ENCODE measurements around the gene FNDC5. TPM values are rescaled to one million over a fixed set of nuclear protein-coding genes. Genes with fewer than 3 reads are reported as not detected.

FNDC5 gene
- total RNA-seq, 2 donors from 2014 or later: 6.2 to 18.8 TPM

GRCh38 chr1:32867671-32868070, 3.0 kb downstream of the FNDC5 start:
- ATAC-seq (ENCODE audit: insufficient number of reproducible peaks, low FRiP score, low read depth): no peak
- Histone ChIP-seq H3K4me3 (no peak overlapping the region), H3K27ac (peak overlapping the region in 1 of 2 donors; percentile 59), H3K9me3 (no peaks in the 10 kb centered on the region), H3K27me3 (replicated peaks; ENCODE audit: insufficient read depth) (no peaks in the 10 kb centered on the region), H3K36me3 (no peaks in the 10 kb centered on the region), H3K4me1 (ENCODE audit: control insufficient read depth in 1 of 2, low read depth in 2 of 2) (peaks cover 30 to 80% of the 10 kb centered on the region in 2 donors)
- TF ChIP-seq CTCF (IDR thresholded peaks at IDR 0.05): no peak
- no peak for DNase-seq (ENCODE audit: low spot score)

- ATAC-seq (ENCODE audit: insufficient number of reproducible peaks, low FRiP score, low read depth): no peak
- no peak for TF ChIP-seq CTCF (IDR thresholded peaks at IDR 0.05)
- no peaks in the 10 kb centered on the region for H3K36me3 ChIP-seq
- peaks cover 32 to 85% of the 10 kb centered on the region in 2 donors for H3K4me1 ChIP-seq (ENCODE audit: control insufficient read depth in 1 of 2, low read depth in 2 of 2)
- DNase-seq (ENCODE audit: low spot score): no peak
- no peak overlapping the region for H3K4me3 ChIP-seq
- peak overlapping the region; percentile 59 to 72 for H3K27ac ChIP-seq
- no peaks in the 10 kb centered on the region for H3K27me3 ChIP-seq (replicated peaks; ENCODE audit: insufficient read depth)
- H3K9me3 ChIP-seq: no peaks in the 10 kb centered on the region
Observed at GRCh38 chr1:32867151-32867550, 3.6 kb downstream of the FNDC5 start.

- Histone ChIP-seq H3K9me3 (no peaks in the 10 kb centered on the region), H3K27me3 (replicated peaks; ENCODE audit: insufficient read depth) (no peaks in the 10 kb centered on the region), H3K4me3 (peak overlapping the region; percentile 27), H3K27ac (peak overlapping the region; percentile 72 to 89), H3K36me3 (no peaks in the 10 kb centered on the region), H3K4me1 (ENCODE audit: control insufficient read depth in 1 of 2, low read depth in 2 of 2) (peaks cover 43 to 86% of the 10 kb centered on the region in 2 donors)
- peak; percentile 13 for TF ChIP-seq CTCF (IDR thresholded peaks at IDR 0.05)
- DNase-seq (ENCODE audit: low spot score): no peak
- no peak for ATAC-seq (ENCODE audit: insufficient number of reproducible peaks, low FRiP score, low read depth)
Observed at GRCh38 chr1:32865639-32866405, 4.9 kb downstream of the FNDC5 start.

- Histone ChIP-seq H3K27me3 (replicated peaks; ENCODE audit: insufficient read depth) (no peaks in the 10 kb centered on the region), H3K27ac (peak overlapping the region; percentile 72 to 89), H3K9me3 (no peaks in the 10 kb centered on the region), H3K4me3 (no peak overlapping the region), H3K4me1 (ENCODE audit: control insufficient read depth in 1 of 2, low read depth in 2 of 2) (peaks cover 41 to 87% of the 10 kb centered on the region in 2 donors), H3K36me3 (no peaks in the 10 kb centered on the region)
- DNase-seq (ENCODE audit: low spot score) (no peak), ATAC-seq (ENCODE audit: insufficient number of reproducible peaks, low FRiP score, low read depth) (no peak)
- TF ChIP-seq CTCF (IDR thresholded peaks at IDR 0.05): no peak
Observed at GRCh38 chr1:32864375-32865019, 6.2 kb downstream of the FNDC5 start.

GRCh38 chr1:32863881-32864245, 6.8 kb downstream of the FNDC5 start:
- Histone ChIP-seq H3K4me3 (no peak overlapping the region), H3K27ac (peak overlapping the region; percentile 62 to 72), H3K36me3 (no peaks in the 10 kb centered on the region), H3K4me1 (ENCODE audit: control insufficient read depth in 1 of 2, low read depth in 2 of 2) (peaks cover 41 to 81% of the 10 kb centered on the region in 2 donors), H3K27me3 (replicated peaks; ENCODE audit: insufficient read depth) (no peaks in the 10 kb centered on the region), H3K9me3 (no peaks in the 10 kb centered on the region)
- no peak for DNase-seq (ENCODE audit: low spot score)
- TF ChIP-seq CTCF (IDR thresholded peaks at IDR 0.05): no peak
- ATAC-seq (ENCODE audit: insufficient number of reproducible peaks, low FRiP score, low read depth): no peak

Data from thoracic aorta (tissue), 2 donors.